ENCODE measurements around the gene GRIK4. TPM values are rescaled to one million over a fixed set of nuclear protein-coding genes. Genes with fewer than 3 reads are reported as not detected.

The GRIK4 gene
- total and polyA plus RNA-seq, 2 donors (not counting 3 experiments of a cell fraction or from before 2014, with no cell fraction given): 0.81 to 1.6 TPM

DNA sequence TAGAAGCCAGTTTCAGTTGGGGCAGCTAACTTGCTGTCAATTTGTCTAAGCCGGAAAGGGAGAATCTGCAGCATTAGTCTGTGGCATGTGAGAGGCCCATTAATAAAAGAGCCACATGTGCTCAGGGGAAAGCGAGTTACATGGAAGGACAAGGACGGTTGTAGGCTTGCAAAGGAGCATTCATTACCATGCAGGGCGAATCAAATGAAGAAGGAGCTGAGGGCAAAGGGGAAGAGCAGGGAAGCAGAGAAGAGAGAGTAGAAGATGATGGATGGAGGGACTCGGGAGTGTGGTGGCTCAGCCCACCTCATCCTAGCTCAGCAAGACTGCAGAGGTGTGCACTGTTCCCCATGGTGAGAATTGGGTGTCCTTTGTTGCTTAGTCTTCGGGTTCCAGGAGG lies 359.6 kb downstream of the GRIK4 start:
- dilution Hi-C loops (cut with MboI; ENCODE audit: extremely low pct_ligation_motif_present, low sequenced_read_pairs): no loop called here

More for the DNA sequence above, 359.6 kb downstream of the GRIK4 start:
- H2AFZ ChIP-seq (ENCODE audit: low read depth, low read length): no peak overlapping the region
- no peak overlapping the region for H3K4me2 ChIP-seq (ENCODE audit: insufficient read depth, low read length)
- H3K4me1 ChIP-seq (ENCODE audit: control insufficient read depth, extremely low read depth, insufficient read depth, low read length): no peaks in the 10 kb centered on the region
- no peak overlapping the region for H3K27ac ChIP-seq (ENCODE audit: insufficient read depth, low read depth, low read length)
- H3K36me3 ChIP-seq (ENCODE audit: control insufficient read depth in 2 of 2, extremely low read depth in 1 of 2, insufficient read depth in 2 of 2, low read length in 2 of 2): no peaks in the 10 kb centered on the region
- no peaks in the 10 kb centered on the region for H3K79me2 ChIP-seq (ENCODE audit: control insufficient read depth, insufficient read depth, low read length)
- TF ChIP-seq, protein P1, sequence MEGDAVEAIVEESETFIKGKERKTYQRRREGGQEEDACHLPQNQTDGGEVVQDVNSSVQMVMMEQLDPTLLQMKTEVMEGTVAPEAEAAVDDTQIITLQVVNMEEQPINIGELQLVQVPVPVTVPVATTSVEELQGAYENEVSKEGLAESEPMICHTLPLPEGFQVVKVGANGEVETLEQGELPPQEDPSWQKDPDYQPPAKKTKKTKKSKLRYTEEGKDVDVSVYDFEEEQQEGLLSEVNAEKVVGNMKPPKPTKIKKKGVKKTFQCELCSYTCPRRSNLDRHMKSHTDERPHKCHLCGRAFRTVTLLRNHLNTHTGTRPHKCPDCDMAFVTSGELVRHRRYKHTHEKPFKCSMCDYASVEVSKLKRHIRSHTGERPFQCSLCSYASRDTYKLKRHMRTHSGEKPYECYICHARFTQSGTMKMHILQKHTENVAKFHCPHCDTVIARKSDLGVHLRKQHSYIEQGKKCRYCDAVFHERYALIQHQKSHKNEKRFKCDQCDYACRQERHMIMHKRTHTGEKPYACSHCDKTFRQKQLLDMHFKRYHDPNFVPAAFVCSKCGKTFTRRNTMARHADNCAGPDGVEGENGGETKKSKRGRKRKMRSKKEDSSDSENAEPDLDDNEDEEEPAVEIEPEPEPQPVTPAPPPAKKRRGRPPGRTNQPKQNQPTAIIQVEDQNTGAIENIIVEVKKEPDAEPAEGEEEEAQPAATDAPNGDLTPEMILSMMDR (IDR thresholded peaks at IDR 0.05; ENCODE audit: extremely low read depth in 1 of 2, insufficient read depth in 1 of 2, low read depth in 1 of 2, low read length in 2 of 2): no peak
- no peak for TF ChIP-seq GATA2 (IDR thresholded peaks at IDR 0.05; ENCODE audit: insufficient read depth, insufficient read length, low read depth, low read length)
- no peak for TF ChIP-seq JUN (IDR thresholded peaks at IDR 0.05; ENCODE audit: borderline replicate concordance, insufficient read depth, insufficient read length, low read depth)
- no peak for TF ChIP-seq POLR2A (IDR thresholded peaks at IDR 0.05; ENCODE audit: low read depth, low read length)
- TF ChIP-seq MYC (IDR thresholded peaks at IDR 0.05; ENCODE audit: low read depth, low read length): no peak
- TF ChIP-seq POLR2AphosphoS5 (IDR thresholded peaks at IDR 0.05; ENCODE audit: insufficient read depth, low read depth, low read length): no peak
- TF ChIP-seq FOS (IDR thresholded peaks at IDR 0.05; ENCODE audit: borderline replicate concordance, insufficient read depth, low read length): no peak
- TF ChIP-seq, protein P2, sequence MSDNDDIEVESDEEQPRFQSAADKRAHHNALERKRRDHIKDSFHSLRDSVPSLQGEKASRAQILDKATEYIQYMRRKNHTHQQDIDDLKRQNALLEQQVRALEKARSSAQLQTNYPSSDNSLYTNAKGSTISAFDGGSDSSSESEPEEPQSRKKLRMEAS (IDR thresholded peaks at IDR 0.05; ENCODE audit: insufficient read depth, insufficient read length): no peak
- TF ChIP-seq EZH2 (IDR thresholded peaks at IDR 0.05; ENCODE audit: borderline replicate concordance, low read depth, low read length, severe bottlenecking): no peak
- intact Hi-C loops (cut with micrococcal nuclease): no loop called here
- H3K27me3 ChIP-seq (ENCODE audit: control insufficient read depth in 2 of 2, insufficient read depth in 2 of 2, low read length in 2 of 2): no peaks in the 10 kb centered on the region
- no peak overlapping the region for H3K4me3 ChIP-seq (replicated peaks in 1 of 3; ENCODE audit: insufficient read depth in 1 of 3, low read depth in 1 of 3, low read length in 3 of 3)
- H3K9me3 ChIP-seq (replicated peaks; ENCODE audit: control insufficient read depth, insufficient read depth, low read length): no peaks in the 10 kb centered on the region
- H3K9me1 ChIP-seq (replicated peaks; ENCODE audit: control insufficient read depth, extremely low read depth, insufficient read depth, low read length): no peaks in the 10 kb centered on the region
- no peaks in the 10 kb centered on the region for H4K20me1 ChIP-seq (replicated peaks; ENCODE audit: control insufficient read depth, extremely low read depth, insufficient read depth, low read length)
- no peak for FAIRE-seq
- no peak for DNase-seq (ENCODE audit: low read depth, low spot score)
- H3K9ac ChIP-seq (replicated peaks; ENCODE audit: extremely low read depth, insufficient read depth, low read length): no peak overlapping the region
- ChIA-PET POLR2A (no interaction called here), CTCF (no interaction called here)
- no TSS peak for BruUV-seq (replicated peaks)
